HL-60 (cell line): Measurements from ENCODE around the gene LARP1.
A peak's percentile ranks its signal among the peaks of the same experiment; 100 is the strongest.

Source experiments
- DNase-seq, 2 experiments: peaks; one replicate each; pipeline ENCODE4 v3.0.0-alpha.2; 2010 to 2020; ENCODE audit warnings: low read depth in 1 of 2, low spot score in 1 of 2
- H3K27ac ChIP-seq: fragments of 250-450 bp; sonication (Bioruptor Pico); replicated peaks from 2 replicates; pipeline ENCODE4 v1.5.1; 2020; ENCODE audit warnings: mild to moderate bottlenecking, moderate library complexity
- H3K27me3 ChIP-seq: fragments of 250-450 bp; sonication (Bioruptor Pico); 2 replicates; pipeline ENCODE4 v1.5.1; 2021; ENCODE audit warnings: mild to moderate bottlenecking, moderate library complexity; ENCODE audit not compliant: insufficient read depth, poor library complexity, severe bottlenecking
- H3K4me3 ChIP-seq: replicated peaks from 2 replicates; pipeline ENCODE4 v1.5.1; 2011; ENCODE audit warnings: mild to moderate bottlenecking, control low read depth, low read length; ENCODE audit not compliant: insufficient read depth
- CTCF ChIP-seq: IDR thresholded peaks from one replicate; pipeline ENCODE4 v1.5.1; 2011; ENCODE audit warnings: low read length, control low read depth, inconsistent platforms; ENCODE audit not compliant: insufficient read depth
- GABPA ChIP-seq: IDR thresholded peaks from 2 replicates; pipeline ENCODE4 v1.6.1; 2012; ENCODE audit warnings: low read depth
- POLR2AphosphoS5 ChIP-seq: IDR thresholded peaks from 2 replicates; pipeline ENCODE4 v1.6.1; 2012; ENCODE audit warnings: low read depth
- REST ChIP-seq: IDR thresholded peaks from 2 replicates; pipeline ENCODE4 v1.6.1; 2012; ENCODE audit warnings: low read depth; ENCODE audit not compliant: insufficient replicate concordance
- SPI1 ChIP-seq: IDR thresholded peaks from 2 replicates; pipeline ENCODE4 v1.6.1; 2012; ENCODE audit warnings: low read depth, mild to moderate bottlenecking, borderline replicate concordance

Gene LARP1

GRCh38 chr5:154751854-154752253 is 3.3 kb upstream of the LARP1 start:
- Histone ChIP-seq H3K4me3 (no peak overlapping the region), H3K27me3 (no peaks in the 10 kb centered on the region), H3K27ac (no peak overlapping the region)
- TF ChIP-seq GABPA (no peak), SPI1 (no peak), CTCF (no peak), POLR2AphosphoS5 (no peak), REST (no peak)
- no peak for DNase-seq

GRCh38 chr5:154753792-154754191 is 1.4 kb upstream of the LARP1 start:
- Histone ChIP-seq H3K27ac (peak overlapping the region; percentile 97), H3K27me3 (no peaks in the 10 kb centered on the region), H3K4me3 (peak overlapping the region; percentile 51; the same call in 1 of the 2 replicates)
- TF ChIP-seq CTCF = no peak
- no peak for TF ChIP-seq POLR2AphosphoS5
- no peak for TF ChIP-seq SPI1
- no peak for TF ChIP-seq REST
- no peak for TF ChIP-seq GABPA
- DNase-seq = no peak

DNA sequence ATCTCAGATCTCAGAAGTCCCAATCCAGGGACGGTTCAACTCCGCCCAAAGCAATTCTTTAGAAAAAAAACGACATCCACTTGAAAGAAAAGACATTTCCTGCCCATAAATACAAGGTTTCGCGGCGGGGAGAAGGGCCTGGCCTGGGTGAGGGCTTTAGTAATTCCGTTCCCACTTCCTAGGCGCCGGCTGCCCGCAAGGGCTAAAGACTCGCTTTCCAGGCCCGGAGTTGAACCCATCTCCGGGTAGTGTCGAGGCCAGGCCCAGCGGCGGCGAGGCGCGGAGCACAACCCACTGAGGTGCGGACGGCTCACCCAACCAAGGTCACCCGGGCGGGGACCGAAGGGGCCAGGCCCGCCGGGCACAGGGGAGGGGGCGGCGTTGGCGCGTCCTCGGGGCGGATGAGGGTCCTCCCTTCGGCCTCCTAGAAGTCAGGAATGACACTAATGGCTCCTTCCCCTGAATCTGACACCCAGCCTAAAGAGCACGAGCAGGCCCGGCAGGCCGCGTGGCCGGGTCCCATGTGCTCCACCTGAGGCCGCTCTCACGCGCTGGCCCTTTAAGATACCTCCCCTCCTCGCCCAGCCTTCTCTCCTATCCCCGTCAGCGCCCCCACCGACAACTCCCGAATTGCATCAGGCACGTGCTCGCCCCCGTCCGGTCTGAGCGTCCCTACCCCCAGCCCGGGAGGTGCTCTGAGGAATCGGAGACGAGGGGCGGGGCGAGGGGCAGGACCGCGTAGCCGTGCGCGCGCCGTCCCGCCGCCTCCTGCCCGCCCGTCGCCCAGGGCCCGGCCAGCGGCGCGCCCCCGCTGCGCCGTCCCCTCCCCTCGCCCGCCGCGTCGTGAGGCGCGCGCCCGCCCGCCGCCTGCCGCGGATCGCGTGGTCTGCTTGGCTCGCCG is 467 bp upstream of the LARP1 start:
- Histone ChIP-seq H3K4me3 (peak overlapping the region; percentile 63), H3K27me3 (no peaks in the 10 kb centered on the region), H3K27ac (peak overlapping the region; percentile 98)
- TF ChIP-seq POLR2AphosphoS5 (peak; percentile 86), REST (no peak)
- DNase-seq = peak; percentile 98 to 99
